VCaP (cell line): Measurements from ENCODE around the gene IFT88.

Source experiments
- H3K27ac ChIP-seq: fragments of 450-650 bp; 2 replicates; pipeline ENCODE4 v1.5.1; 2017
- TF ChIP-seq, protein P1 (sequence below): fragments of 450-650 bp; conservative IDR thresholded peaks from 2 replicates; pipeline ENCODE4 v1.5.1; 2017; ENCODE audit warnings: mild to moderate bottlenecking, moderate library complexity

IFT88 gene

DNA sequence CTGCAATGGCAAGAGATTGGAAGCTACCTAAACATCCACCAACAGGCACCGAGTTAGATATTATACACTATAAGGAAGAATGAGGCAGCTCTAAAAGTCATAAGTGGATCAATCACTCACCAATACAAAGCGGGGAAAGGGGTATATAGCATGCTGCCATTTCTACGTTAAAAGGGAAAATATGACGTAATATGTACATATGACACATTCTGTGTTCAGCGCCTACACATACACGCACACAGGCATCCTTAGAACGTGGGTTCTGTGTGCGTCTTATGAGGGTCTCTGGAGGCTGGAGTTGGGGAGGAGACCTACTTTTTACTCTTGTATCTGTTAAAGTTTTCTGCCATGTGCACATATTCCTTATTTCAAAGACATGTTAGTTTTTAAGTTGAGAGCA, 142.4 kb downstream of the IFT88 start:
- H3K27ac ChIP-seq: no peak overlapping the region
- TF ChIP-seq, protein P1, sequence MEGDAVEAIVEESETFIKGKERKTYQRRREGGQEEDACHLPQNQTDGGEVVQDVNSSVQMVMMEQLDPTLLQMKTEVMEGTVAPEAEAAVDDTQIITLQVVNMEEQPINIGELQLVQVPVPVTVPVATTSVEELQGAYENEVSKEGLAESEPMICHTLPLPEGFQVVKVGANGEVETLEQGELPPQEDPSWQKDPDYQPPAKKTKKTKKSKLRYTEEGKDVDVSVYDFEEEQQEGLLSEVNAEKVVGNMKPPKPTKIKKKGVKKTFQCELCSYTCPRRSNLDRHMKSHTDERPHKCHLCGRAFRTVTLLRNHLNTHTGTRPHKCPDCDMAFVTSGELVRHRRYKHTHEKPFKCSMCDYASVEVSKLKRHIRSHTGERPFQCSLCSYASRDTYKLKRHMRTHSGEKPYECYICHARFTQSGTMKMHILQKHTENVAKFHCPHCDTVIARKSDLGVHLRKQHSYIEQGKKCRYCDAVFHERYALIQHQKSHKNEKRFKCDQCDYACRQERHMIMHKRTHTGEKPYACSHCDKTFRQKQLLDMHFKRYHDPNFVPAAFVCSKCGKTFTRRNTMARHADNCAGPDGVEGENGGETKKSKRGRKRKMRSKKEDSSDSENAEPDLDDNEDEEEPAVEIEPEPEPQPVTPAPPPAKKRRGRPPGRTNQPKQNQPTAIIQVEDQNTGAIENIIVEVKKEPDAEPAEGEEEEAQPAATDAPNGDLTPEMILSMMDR: no peak

DNA sequence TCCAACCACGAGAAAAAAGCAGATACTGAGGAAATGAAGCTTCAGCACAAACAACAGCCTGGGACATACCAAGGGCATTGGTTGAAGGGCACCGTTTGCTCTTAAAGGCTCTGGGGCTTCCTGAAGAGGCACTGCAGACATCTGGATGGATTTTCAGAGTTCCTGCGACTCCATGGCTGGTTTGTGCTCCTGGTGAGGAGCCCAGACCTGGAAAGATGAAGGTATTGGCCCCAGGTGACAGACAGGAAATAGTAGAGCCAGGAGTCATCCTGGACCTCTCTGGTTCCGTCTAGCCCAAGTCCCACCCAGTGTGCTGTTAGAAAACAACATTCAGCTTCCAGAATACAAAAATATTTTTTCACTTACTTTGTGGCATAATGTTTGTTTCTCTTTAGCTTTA, 142.8 kb downstream of the IFT88 start:
- TF ChIP-seq, protein P1: no peak
- H3K27ac ChIP-seq: no peak overlapping the region

DNA sequence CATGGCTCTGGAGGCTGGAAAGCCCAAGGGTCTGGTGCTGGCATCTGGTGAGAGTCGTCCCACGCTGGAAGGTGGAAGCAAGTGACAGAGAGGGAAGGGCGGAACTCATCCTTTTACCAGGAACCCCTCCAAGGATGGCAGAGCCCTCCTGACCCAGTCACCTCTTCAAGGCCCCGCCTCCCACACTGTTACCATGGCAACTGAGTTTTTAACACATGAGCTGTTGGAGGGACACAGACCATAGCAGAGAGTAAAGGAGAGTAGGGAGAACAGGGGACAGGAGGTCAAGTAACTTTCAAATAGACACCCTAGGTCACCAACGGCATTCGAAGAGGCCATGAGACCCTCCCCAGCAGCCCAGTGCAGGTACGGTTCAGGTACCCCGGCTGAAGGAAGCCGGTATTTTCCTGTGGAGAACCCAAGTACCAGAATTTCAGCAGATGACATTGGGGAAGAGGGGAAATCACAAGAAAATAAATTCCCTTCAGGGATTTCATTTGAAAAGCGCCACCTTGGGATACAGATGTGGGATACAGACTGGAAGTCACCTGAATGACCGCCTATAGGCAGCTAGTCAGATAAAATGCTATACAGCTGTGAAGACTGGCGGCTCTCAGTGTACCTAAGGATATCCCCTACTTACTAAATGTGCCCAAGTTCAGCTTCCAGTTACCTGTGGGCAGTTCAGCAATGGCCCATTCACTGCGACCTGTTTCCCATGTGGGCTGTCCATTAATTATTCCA, 144.5 kb downstream of the IFT88 start:
- TF ChIP-seq, protein P1: no peak
- no peak overlapping the region for H3K27ac ChIP-seq

DNA sequence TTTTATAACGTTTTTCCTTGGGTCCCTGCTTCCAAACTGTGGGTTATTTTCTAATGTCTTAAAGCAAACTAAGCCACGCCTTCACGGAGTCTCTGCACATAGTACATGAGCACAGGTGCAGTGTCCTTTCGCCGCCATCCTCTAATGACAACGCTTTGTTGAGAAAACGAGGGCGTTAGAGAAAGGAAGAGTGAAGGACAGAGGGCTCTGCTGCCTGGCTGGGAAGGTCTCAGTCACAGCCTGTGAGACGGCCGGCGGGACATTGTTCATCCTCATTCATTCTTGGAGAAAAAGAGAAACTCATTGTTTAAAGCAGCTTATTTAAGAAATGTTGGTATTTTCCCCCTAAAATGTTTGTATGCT, 146.0 kb downstream of the IFT88 start:
- H3K27ac ChIP-seq: no peak overlapping the region
- TF ChIP-seq, protein P1: 0 out of 2 replicates have a peak, but pooled peaks have one; percentile 24

DNA sequence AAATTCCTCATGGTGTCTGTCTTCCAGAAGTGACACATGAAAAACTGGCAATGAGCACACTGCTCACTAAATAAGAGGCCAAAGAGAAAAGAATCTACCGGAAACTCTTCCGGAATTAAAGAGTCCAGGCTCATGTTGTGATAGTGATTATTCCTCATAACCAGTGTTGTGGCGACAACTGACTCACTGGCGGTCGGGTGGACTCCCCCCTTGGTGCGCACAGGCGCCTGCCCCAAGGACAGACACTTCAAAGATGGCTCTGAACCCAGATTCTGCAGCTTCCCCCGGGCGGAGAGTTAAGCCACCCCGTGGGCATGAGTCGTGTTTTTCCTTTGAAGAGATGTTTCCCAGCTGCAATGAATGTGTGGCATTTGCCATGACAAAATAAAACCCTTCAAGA, 146.8 kb downstream of the IFT88 start:
- H3K27ac ChIP-seq: no peak overlapping the region
- TF ChIP-seq, protein P1: no peak

DNA sequence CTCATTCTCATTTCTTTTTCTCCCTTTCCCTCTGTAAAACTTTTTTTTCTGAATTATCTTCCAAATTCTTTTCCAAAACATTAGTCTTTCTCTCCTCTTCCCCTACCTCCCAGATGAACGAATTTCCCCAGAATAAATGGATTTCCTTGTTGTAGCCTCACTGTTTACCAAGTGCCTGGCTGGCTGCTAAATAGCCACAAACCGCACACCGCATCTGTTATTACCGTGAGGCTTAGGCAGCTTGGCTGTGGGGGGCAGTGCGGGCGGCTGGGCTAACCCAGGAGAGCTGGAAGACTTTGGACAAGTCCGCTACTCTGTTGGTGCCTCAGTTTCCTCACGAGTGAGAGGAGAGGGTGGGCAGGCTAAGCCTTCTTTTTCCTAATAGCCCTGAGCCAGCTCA, 147.2 kb downstream of the IFT88 start:
- TF ChIP-seq, protein P1: no peak
- no peak overlapping the region for H3K27ac ChIP-seq

DNA sequence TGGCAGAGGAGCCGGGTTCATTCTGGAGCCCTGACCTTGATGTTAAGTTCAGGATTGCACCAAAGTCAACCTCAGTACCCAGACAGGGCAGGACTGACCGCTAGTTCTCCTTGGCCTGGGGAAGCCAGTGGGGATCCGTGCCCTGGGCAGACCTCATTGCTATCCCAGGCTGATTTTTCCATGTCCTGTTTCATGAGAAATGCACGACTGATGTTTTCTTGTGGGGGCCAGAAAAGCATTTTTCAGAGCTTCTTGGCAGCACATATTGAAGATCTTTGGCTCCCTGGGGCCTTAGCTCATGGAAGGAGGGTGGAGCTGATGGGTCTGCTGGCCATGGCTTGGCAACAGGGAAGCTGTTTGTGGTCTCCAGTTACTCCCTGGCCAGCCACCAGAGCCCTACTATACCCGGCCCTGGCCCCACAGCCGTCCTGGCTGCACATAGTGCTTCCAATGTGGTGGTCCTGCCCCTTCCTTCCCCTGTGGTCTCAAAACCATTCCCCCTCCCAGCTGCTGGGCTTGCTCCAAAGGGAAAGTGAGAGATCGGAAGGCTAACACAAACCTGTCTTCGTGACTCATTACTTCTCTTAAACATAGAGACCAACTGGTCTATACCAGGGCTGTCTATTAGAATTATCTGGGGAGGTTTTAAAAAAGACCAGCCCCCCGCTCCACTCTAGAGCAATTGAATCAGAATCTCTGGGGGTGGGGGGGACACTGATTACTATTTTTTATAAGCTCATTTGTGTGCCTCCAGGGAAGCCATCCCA, 147.8 kb downstream of the IFT88 start:
- TF ChIP-seq, protein P1: no peak
- no peak overlapping the region for H3K27ac ChIP-seq
